GM23248 (cell line): ENCODE data around the gene TBCC.

Experiments
- EZH2 ChIP-seq: fragments of 200-600 bp; sonication (generic); IDR thresholded peaks from 2 replicates; pipeline ENCODE4 v1.6.1; 2018; ENCODE audit warnings: antibody characterized with exemption, mild to moderate bottlenecking; ENCODE audit not compliant: insufficient read depth, poor library complexity, severe bottlenecking
- EZH2phosphoT487 ChIP-seq: fragments of 200-600 bp; sonication (generic); IDR thresholded peaks from 2 replicates; pipeline ENCODE4 v1.6.1; 2018; ENCODE audit warnings: antibody characterized with exemption, moderate library complexity, mild to moderate bottlenecking, low read depth; ENCODE audit not compliant: insufficient read depth

DNA sequence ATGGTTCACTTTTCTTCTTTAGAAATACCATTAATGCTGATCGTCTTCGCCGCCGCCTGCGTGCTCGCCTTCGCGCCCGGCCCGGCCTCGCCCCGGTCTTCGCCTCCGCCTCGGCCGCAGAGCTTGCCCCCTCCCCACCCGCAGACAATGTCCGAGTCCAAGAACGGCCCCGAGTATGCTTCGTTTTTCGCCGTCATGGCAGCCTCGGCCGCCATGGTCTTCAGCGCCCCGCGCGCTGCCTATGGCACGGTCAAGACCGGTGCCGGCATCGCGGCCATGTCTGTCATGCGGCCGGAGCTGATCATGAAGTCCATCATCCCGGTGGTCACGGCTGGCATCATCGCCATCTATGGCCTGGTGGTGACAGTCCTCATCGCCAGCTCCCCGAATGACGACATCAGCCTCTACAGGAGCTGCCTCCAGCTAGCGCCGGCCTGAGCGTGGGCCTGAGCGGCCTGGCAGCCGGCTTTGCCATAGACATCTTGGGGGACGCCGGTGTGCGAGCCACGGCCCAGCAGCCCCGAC, 18.8 kb downstream of the TBCC start:
- TF ChIP-seq EZH2phosphoT487 = no peak
- TF ChIP-seq EZH2 = no peak
